H1 (cell line): ENCODE measurements around the gene ANKRD27. TPM values are rescaled to one million over a fixed set of nuclear protein-coding genes. Genes with fewer than 3 reads are reported as not detected.

Experiments used
- CTCF ChIA-PET: fragments of 300-600 bp; sonication (Branson Sonifier 250); formaldehyde crosslinking; loops from one replicate; lab custom pipeline; 2021; ENCODE audit not compliant: partially characterized antibody; lab: Charles Lee
- POLR2A ChIA-PET: fragments of 300-600 bp; sonication (Branson Sonifier 250); formaldehyde crosslinking; loops from one replicate; lab custom pipeline; 2021; ENCODE audit warnings: inconsistent platforms; ENCODE audit not compliant: partially characterized antibody; lab: Charles Lee
- DNase-seq, 2 experiments: peaks; one replicate each; pipeline versions ENCODE4 v3.0.0 to v3.0.0-alpha.2; 2010 to 2022; ENCODE audit warnings: low spot score in 2 of 2, low read depth in 1 of 2, mixed read lengths in 1 of 2
- FAIRE-seq: peaks from 2 replicates; lab custom pipeline; 2011; peaks lifted over from hg19 to GRCh38; lab: Jason Lieb, UNC
- H2AFZ ChIP-seq: 2 replicates; pipeline ENCODE4 v1.8.1; 2012; ENCODE audit warnings: low read length, inconsistent platforms
- H2AK5ac ChIP-seq: 2 replicates; pipeline ENCODE4 v1.6.1; 2013; ENCODE audit warnings: low read depth, low read length
- H2BK120ac ChIP-seq: replicated peaks from 2 replicates; pipeline ENCODE3; 2013; ENCODE audit warnings: low read depth, low read length, inconsistent platforms
- H2BK12ac ChIP-seq: 2 replicates; pipeline ENCODE4 v1.6.1; 2013; ENCODE audit warnings: low read depth, low read length
- H2BK15ac ChIP-seq: 2 replicates; pipeline ENCODE4 v1.6.1; 2013; ENCODE audit warnings: low read length
- H2BK20ac ChIP-seq: 2 replicates; pipeline ENCODE4 v1.6.1; 2013; ENCODE audit warnings: low read length
- H2BK5ac ChIP-seq: 2 replicates; pipeline ENCODE4 v1.6.1; 2013; ENCODE audit warnings: low read depth, low read length
- H3K14ac ChIP-seq: 2 replicates; pipeline ENCODE4 v1.6.1; 2013; ENCODE audit warnings: inconsistent platforms; ENCODE audit not compliant: insufficient read length
- H3K18ac ChIP-seq: 2 replicates; pipeline ENCODE4 v1.6.1; 2013; ENCODE audit warnings: low read length; ENCODE audit errors: extremely low read depth
- H3K23ac ChIP-seq: 2 replicates; pipeline ENCODE4 v1.6.1; 2013; ENCODE audit warnings: inconsistent platforms; ENCODE audit not compliant: insufficient read length
- H3K23me2 ChIP-seq: 2 replicates; pipeline ENCODE4 v1.6.1; 2013; ENCODE audit warnings: low read depth, low read length
- H3K27ac ChIP-seq: 2 replicates; pipeline ENCODE4 v1.6.1; 2011; ENCODE audit warnings: low read depth, low read length, inconsistent platforms
- H3K27me3 ChIP-seq, 4 experiments: replicated peaks in 1 of 4; 1 replicate in 1 of 4; 2 replicates in 3 of 4; pipeline versions ENCODE4 v1.6.1 to v1.8.1; 2011 to 2013; ENCODE audit warnings: low read length in 3 of 4, mild to moderate bottlenecking in 3 of 4, inconsistent platforms in 2 of 4, mixed read lengths in 2 of 4, moderate library complexity in 1 of 4; ENCODE audit not compliant: control insufficient read depth in 3 of 4, insufficient read depth in 3 of 4; ENCODE audit errors: extremely low read depth in 1 of 4
- H3K36me3 ChIP-seq, 4 experiments: 2 replicates each; pipeline versions ENCODE4 v1.6.1 to v1.8.1; 2011 to 2013; ENCODE audit warnings: mild to moderate bottlenecking in 4 of 4, low read length in 3 of 4, moderate library complexity in 2 of 4, control low read depth in 1 of 4, inconsistent platforms in 1 of 4; ENCODE audit not compliant: insufficient read depth in 4 of 4, control insufficient read depth in 2 of 4
- H3K4ac ChIP-seq: replicated peaks from 2 replicates; pipeline ENCODE3; 2013; ENCODE audit warnings: low read length, low read depth, mixed read lengths, inconsistent platforms; ENCODE audit not compliant: insufficient read length
- H3K4me1 ChIP-seq, 4 experiments: replicated peaks in 1 of 4; 1 replicate in 1 of 4; 2 replicates in 3 of 4; pipeline versions ENCODE4 v1.6.1 to v1.8.1; 2011 to 2013; ENCODE audit warnings: low read length in 3 of 4, inconsistent platforms in 2 of 4, mixed read lengths in 1 of 4; ENCODE audit not compliant: insufficient read depth in 4 of 4, control insufficient read depth in 3 of 4
- H3K4me2 ChIP-seq, 2 experiments: 2 replicates each; pipeline versions ENCODE4 v1.6.1 to v1.8.1; 2011 to 2013; ENCODE audit warnings: low read depth in 2 of 2, low read length in 2 of 2, control low read depth in 1 of 2, inconsistent platforms in 1 of 2, mild to moderate bottlenecking in 1 of 2; ENCODE audit not compliant: insufficient read depth in 1 of 2
- H3K4me3 ChIP-seq, 4 experiments: fragments of 200-600, 300-600 bp in 1 of 4; sonication (generic), shearing (Covaris generic), sonication (Bioruptor Twin) in 1 of 4; 2 replicates each; pipeline versions ENCODE4 v1.5.1 to v1.8.1; 2011 to 2016; ENCODE audit warnings: low read length in 4 of 4, low read depth in 3 of 4, control low read depth in 2 of 4, inconsistent platforms in 2 of 4, mild to moderate bottlenecking in 2 of 4, mixed read lengths in 1 of 4, moderate library complexity in 1 of 4; ENCODE audit not compliant: insufficient read depth in 2 of 4; ENCODE audit errors: extremely low read depth in 1 of 4
- H3K56ac ChIP-seq: replicated peaks from 2 replicates; pipeline ENCODE3; 2013; ENCODE audit warnings: low read depth, mild to moderate bottlenecking, mixed read lengths, low read length, inconsistent platforms; ENCODE audit not compliant: insufficient read length
- H3K79me1 ChIP-seq: 2 replicates; pipeline ENCODE4 v1.6.1; 2013; ENCODE audit warnings: low read depth, low read length, control low read depth
- H3K79me2 ChIP-seq, 2 experiments: 2 replicates each; pipeline versions ENCODE4 v1.6.1 to v1.8.1; 2012 to 2013; ENCODE audit warnings: low read length in 2 of 2, mild to moderate bottlenecking in 2 of 2, inconsistent platforms in 1 of 2; ENCODE audit not compliant: insufficient read depth in 2 of 2, control insufficient read depth in 1 of 2
- H3K9ac ChIP-seq, 4 experiments: replicated peaks in 1 of 4; 1 replicate in 1 of 4; 2 replicates in 3 of 4; pipeline versions ENCODE4 v1.6.1 to v1.8.1; 2011 to 2013; ENCODE audit warnings: low read depth in 3 of 4, low read length in 3 of 4, control low read depth in 2 of 4, mild to moderate bottlenecking in 2 of 4, moderate library complexity in 2 of 4, inconsistent platforms in 1 of 4; ENCODE audit errors: extremely low read depth in 1 of 4
- H3K9me3 ChIP-seq, 2 experiments: 2 replicates each; pipeline versions ENCODE4 v1.6.1 to v1.8.1; 2012 to 2013; ENCODE audit warnings: mild to moderate bottlenecking in 2 of 2, moderate library complexity in 2 of 2, control low read depth in 1 of 2, inconsistent platforms in 1 of 2, low read depth in 1 of 2, low read length in 1 of 2, mixed read lengths in 1 of 2; ENCODE audit not compliant: insufficient read depth in 2 of 2
- H4K20me1 ChIP-seq, 2 experiments: replicated peaks in 1 of 2; 2 replicates each; pipeline versions ENCODE3 to v1.8.1; 2011 to 2013; ENCODE audit warnings: inconsistent platforms in 2 of 2, low read length in 2 of 2, mild to moderate bottlenecking in 1 of 2; ENCODE audit not compliant: insufficient read depth in 2 of 2, control insufficient read depth in 1 of 2
- H4K5ac ChIP-seq: 2 replicates; pipeline ENCODE4 v1.6.1; 2013; ENCODE audit warnings: low read length, low read depth, mixed read lengths, inconsistent platforms; ENCODE audit not compliant: insufficient read length
- H4K8ac ChIP-seq: 2 replicates; pipeline ENCODE4 v1.8.0; 2013; ENCODE audit warnings: mild to moderate bottlenecking, moderate library complexity, low read length, inconsistent platforms; ENCODE audit not compliant: insufficient read depth; ENCODE audit errors: extremely low read depth
- H4K91ac ChIP-seq: replicated peaks from 2 replicates; pipeline ENCODE3; 2013; ENCODE audit warnings: low read length, mixed read lengths, inconsistent platforms; ENCODE audit not compliant: insufficient read length
- CREB1 ChIP-seq: IDR thresholded peaks from 2 replicates; pipeline ENCODE4 v1.6.1; 2012; ENCODE audit warnings: inconsistent platforms
- CTBP2 ChIP-seq: IDR thresholded peaks from 2 replicates; pipeline ENCODE4 v1.7.0; 2011; ENCODE audit warnings: borderline replicate concordance, mild to moderate bottlenecking, moderate library complexity, mixed read lengths, low read length; ENCODE audit not compliant: insufficient read depth, insufficient read length
- EZH2 ChIP-seq: fragments of 200-600 bp; sonication (generic); IDR thresholded peaks from 2 replicates; pipeline ENCODE4 v1.7.1; 2012; ENCODE audit warnings: low read depth, mild to moderate bottlenecking, moderate library complexity, low read length, inconsistent platforms; ENCODE audit not compliant: severe bottlenecking
- FOSL1 ChIP-seq: IDR thresholded peaks from 2 replicates; pipeline ENCODE4 v1.6.1; 2011; ENCODE audit warnings: mild to moderate bottlenecking, low read depth, low read length, moderate library complexity; ENCODE audit not compliant: insufficient read depth
- KDM5A ChIP-seq: fragments of 200-600 bp; IDR thresholded peaks from 2 replicates; pipeline ENCODE4 v1.7.1; 2012; ENCODE audit warnings: mild to moderate bottlenecking, low read length, inconsistent platforms, mixed read lengths
- NRF1 ChIP-seq: IDR thresholded peaks from 2 replicates; pipeline ENCODE4 v1.6.1; 2011; ENCODE audit warnings: mild to moderate bottlenecking, low read depth, low read length, improper control_type of control experiment
- PHF8 ChIP-seq: fragments of 200-600 bp; sonication (generic); conservative IDR thresholded peaks from 2 replicates; pipeline ENCODE4 v1.7.1; 2012; ENCODE audit warnings: low read depth, mild to moderate bottlenecking, inconsistent platforms, low read length, moderate library complexity
- RBBP5 ChIP-seq: IDR thresholded peaks from 2 replicates; pipeline ENCODE4 v1.7.1; 2012; ENCODE audit warnings: low read depth, mild to moderate bottlenecking, inconsistent platforms, low read length, moderate library complexity, borderline replicate concordance
- RFX5 ChIP-seq: IDR thresholded peaks from 2 replicates; pipeline ENCODE4 v1.6.1; 2011; ENCODE audit warnings: low read depth, low read length, improper control_type of control experiment, borderline replicate concordance
- RNF2 ChIP-seq: fragments of 200-900, 300-1000 bp; sonication (generic); IDR thresholded peaks from 2 replicates; pipeline ENCODE4 v1.7.1; 2016; ENCODE audit warnings: borderline replicate concordance, low read depth, mild to moderate bottlenecking, antibody characterized with exemption, low read length; ENCODE audit not compliant: poor library complexity, severe bottlenecking; ENCODE audit errors: missing control alignments
- RXRA ChIP-seq: IDR thresholded peaks from 2 replicates; pipeline ENCODE4 v1.6.1; 2011; ENCODE audit warnings: low read depth, mild to moderate bottlenecking, low read length, moderate library complexity; ENCODE audit not compliant: insufficient read depth
- SP1 ChIP-seq: IDR thresholded peaks from 2 replicates; pipeline ENCODE4 v1.6.1; 2011; ENCODE audit warnings: low read depth, low read length
- USF2 ChIP-seq: IDR thresholded peaks from 2 replicates; pipeline ENCODE4 v1.6.1; 2011; ENCODE audit warnings: low read length, improper control_type of control experiment
- WGBS, 2 experiments: shearing (Covaris generic) in 1 of 2; methylation state at CpG; one replicate each; pipeline versions ENCODE4 v1.1.6 to v1.1.7; 2013 to 2015; ENCODE audit warnings: low lambda C conversion rate in 2 of 2, mixed read lengths in 2 of 2, inconsistent platforms in 1 of 2, low coverage in 1 of 2, missing lambda C conversion rate in 1 of 2; ENCODE audit not compliant: insufficient replicate concordance in 2 of 2, insufficient coverage in 1 of 2, insufficient read length in 1 of 2; ENCODE audit errors: extremely low coverage in 1 of 2, missing lambda C conversion rate in 1 of 2; 5-methylcytosine and 5-hydroxymethylcytosine counted together
- polyA plus RNA-seq, 7 experiments: library from polyadenylated mRNA; depleted of rRNA in 3 of 7; stranded (reverse) in 5 of 7; unstranded in 2 of 7; fragments of >200 nt in 5 of 7; fragments of 200-250 nt in 2 of 7; gene quantifications; 1 replicate in 5 of 7; 2 replicates in 1 of 7; 4 replicates in 1 of 7; pipeline versions ENCODE4 v1.2.1 to v1.2.3, GENCODE V29; 2011 to 2013; ENCODE audit warnings: missing spikeins in 2 of 7, mixed read lengths in 2 of 7
- total RNA-seq: library from RNA; stranded (reverse); fragmentation: NEBNext Ultra II Directional; extraction: Animal tissue kit (Norgen Biotek cat#: 25700); gene quantifications from 2 replicates; pipeline ENCODE4 v1.2.1, GENCODE V29; 2021

The ANKRD27 gene
- total and polyA plus RNA-seq, 2 of the 8 experiments (the other 6 are each of a cell fraction or from before 2014, with no cell fraction given), result 27.9 to 55.7 TPM

GRCh38 chr19:32576790-32577189 lies 98.2 kb downstream of the ANKRD27 start:
- Histone ChIP-seq H4K91ac (no peak overlapping the region), H3K56ac (no peak overlapping the region), H3K27ac (no peak overlapping the region), H2AFZ (no peak overlapping the region), H3K23ac (no peak overlapping the region), H3K4me1 (no peaks in the 10 kb centered on the region; a peak in 1 of 7 replicates), H3K79me1 (no peaks in the 10 kb centered on the region), H3K27me3 (peaks cover 0 to 2% (median 0%) of the 10 kb centered on the region in 4 experiments; a peak in 4 of 7 replicates), H2BK15ac (no peak overlapping the region), H3K79me2 (peaks cover 0 to 3% of the 10 kb centered on the region in 2 experiments; a peak in 1 of 4 replicates), H3K4me2 (no peak overlapping the region), H3K23me2 (peaks cover 6% of the 10 kb centered on the region; the same call in 1 of the 2 replicates), H3K14ac (no peak overlapping the region), H3K18ac (no peak overlapping the region), H2BK20ac (no peak overlapping the region), H3K4ac (no peak overlapping the region), H2BK12ac (no peak overlapping the region), H3K36me3 (no peaks in the 10 kb centered on the region), H2BK120ac (no peak overlapping the region), H2AK5ac (no peak overlapping the region), H4K20me1 (no peaks in the 10 kb centered on the region), H2BK5ac (no peak overlapping the region), H4K8ac (no peak overlapping the region), H3K9ac (no peak overlapping the region), H3K4me3 (no peak overlapping the region), H3K9me3 (peaks cover 0 to 4% of the 10 kb centered on the region in 2 experiments; a peak in 1 of 4 replicates), H4K5ac (no peak overlapping the region)
- TF ChIP-seq PHF8 (no peak), SP1 (no peak), CTBP2 (no peak), CREB1 (no peak), RNF2 (no peak), RXRA (no peak), EZH2 (no peak), KDM5A (no peak), RBBP5 (no peak), NRF1 (no peak), RFX5 (no peak), FOSL1 (no peak), USF2 (no peak)
- ChIA-PET POLR2A (no interaction called here), CTCF (no interaction called here)
- DNase-seq (no peak), FAIRE-seq (no peak)
- 100% methylated on average over 1 of the region's 1 CpG; no CpG with 5 or more reads in 1 of the 2 experiments for WGBS, 2 experiments
